LNCAP (cell line): Measurements from ENCODE around the gene ARL4A.

Experiments used
- TF ChIP-seq, protein P1 (sequence below): fragments of 450-650 bp; IDR thresholded peaks from 2 replicates; pipeline ENCODE4 v1.5.1; 2017; ENCODE audit warnings: mild to moderate bottlenecking

The ARL4A gene

DNA sequence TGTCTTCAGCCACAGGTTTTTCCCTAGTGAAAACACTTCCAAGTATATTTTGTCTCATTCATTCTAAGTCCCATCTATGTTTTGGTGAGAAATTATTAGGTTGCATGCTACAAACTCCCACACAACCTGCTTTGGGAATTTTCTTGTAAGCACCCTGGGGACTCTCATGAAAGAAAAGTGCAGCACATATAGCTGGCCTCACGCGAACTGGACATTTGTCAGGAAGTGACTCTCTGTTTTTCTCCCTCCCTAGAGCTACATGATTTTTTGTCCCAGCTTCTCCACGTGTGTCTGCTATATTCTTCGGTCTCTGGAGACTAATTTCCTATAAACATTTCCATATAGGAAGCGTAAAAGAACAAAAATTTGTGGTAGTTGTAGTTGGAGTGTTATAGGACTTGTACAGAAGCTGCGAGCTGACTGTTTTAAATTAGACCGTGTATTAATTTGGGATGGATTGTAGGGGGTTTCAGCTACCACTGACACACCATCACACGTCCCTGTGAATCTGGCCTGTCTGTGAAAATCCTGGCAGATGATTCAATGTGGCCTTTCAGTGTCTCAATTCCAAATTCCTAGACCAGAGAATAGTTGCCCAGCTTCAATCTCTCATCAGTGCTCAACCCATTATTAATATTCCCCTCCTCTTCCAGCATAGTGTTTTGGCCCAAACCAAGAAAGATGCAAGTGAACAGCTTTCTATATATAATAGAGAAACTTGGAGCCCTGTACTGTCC lies 40.2 kb downstream of the ARL4A start:
- TF ChIP-seq, protein P1, sequence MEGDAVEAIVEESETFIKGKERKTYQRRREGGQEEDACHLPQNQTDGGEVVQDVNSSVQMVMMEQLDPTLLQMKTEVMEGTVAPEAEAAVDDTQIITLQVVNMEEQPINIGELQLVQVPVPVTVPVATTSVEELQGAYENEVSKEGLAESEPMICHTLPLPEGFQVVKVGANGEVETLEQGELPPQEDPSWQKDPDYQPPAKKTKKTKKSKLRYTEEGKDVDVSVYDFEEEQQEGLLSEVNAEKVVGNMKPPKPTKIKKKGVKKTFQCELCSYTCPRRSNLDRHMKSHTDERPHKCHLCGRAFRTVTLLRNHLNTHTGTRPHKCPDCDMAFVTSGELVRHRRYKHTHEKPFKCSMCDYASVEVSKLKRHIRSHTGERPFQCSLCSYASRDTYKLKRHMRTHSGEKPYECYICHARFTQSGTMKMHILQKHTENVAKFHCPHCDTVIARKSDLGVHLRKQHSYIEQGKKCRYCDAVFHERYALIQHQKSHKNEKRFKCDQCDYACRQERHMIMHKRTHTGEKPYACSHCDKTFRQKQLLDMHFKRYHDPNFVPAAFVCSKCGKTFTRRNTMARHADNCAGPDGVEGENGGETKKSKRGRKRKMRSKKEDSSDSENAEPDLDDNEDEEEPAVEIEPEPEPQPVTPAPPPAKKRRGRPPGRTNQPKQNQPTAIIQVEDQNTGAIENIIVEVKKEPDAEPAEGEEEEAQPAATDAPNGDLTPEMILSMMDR, result no peak

DNA sequence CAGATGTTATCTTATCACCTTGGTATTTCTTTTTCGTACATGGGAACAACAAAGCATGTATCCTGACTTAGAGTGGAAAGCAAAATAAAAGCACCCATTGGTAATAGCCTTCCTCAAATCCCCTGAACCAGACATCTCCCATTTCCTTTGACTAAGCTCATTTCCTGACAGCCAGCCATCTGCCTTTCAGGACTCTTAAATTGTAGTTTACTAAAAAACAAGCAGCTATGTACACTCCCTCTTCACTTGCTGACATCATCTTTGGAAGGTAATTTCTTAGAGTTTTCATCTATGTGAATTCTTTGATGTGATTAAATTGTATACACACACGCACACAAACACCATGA lies 40.7 kb downstream of the ARL4A start:
- TF ChIP-seq, protein P1, result no peak

DNA sequence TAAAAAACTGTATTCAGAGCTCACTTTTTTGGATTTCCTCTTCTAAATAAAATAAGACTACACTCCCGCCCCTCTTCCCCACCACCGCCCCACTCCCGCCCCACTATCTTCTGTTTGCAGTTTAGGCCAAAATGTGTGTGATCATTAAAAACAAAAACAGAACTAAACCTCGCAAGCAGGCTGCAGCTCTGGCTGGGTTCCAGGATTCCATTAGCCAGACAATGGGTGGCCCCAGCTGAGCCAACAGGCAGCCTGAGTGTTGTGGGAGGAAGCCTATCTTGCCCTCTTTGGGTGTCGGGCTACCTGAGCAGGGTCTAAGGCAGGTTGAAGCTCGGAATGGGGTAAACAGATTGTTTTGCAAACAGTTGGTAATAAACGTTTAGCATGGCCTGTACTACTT lies 41.7 kb downstream of the ARL4A start:
- TF ChIP-seq, protein P1, result no peak

DNA sequence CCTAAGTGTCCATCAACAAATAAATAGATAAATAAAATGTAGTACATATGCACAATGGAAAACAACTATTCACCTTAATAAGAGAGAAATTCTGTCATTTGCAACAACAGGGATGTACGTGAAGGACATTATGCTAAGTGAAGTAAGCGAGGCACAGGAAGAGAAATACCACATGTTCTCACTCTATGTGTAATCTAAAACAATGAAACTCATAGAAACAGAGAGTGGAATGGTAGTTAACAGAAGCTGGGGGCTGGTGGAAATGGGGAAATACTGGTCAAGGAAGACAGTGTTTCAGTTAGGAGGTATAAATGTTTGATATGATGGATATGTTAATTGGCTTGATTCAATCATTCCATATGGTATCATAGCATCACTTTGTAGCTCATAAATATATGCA lies 43.1 kb downstream of the ARL4A start:
- TF ChIP-seq, protein P1, result no peak

DNA sequence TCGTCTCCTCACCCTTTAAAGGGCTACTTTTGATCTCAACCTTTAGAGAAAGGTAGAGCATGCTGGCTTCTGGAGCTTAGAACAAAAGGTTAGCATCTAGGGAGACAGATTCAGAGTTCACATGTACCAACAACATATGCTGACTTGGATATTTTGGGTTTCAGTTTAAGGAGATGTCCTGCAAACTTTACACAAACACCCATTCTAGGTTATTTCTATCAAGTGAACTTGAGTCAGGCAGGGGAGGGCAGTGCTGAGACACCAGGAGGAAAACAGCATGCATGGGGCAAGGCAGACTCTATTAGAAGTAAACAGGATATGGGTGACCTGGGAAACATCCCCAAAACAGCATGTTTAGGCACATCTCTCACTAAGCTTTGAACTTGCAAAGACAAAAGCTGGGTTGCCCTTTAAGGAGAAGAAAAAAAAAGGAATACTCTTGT lies 43.8 kb downstream of the ARL4A start:
- TF ChIP-seq, protein P1, result no peak

DNA sequence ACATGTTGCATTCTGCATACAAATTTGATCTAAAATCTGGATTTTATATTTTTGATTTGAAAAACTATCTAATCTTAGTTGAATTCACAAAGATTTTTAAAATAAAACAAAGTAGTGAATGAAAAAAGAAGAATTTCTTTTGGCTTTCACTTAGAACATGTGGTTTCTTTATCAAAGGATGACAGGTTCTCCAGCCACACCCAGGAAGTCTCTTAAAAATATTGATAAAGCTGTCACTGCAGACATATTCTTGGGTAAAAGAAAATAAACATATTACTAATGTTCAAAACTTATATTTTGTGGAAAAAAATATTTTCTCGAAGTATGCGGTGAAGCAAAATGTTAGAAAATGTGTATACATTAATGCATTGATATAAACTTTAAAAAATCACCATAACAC lies 44.3 kb downstream of the ARL4A start:
- TF ChIP-seq, protein P1, result no peak

DNA sequence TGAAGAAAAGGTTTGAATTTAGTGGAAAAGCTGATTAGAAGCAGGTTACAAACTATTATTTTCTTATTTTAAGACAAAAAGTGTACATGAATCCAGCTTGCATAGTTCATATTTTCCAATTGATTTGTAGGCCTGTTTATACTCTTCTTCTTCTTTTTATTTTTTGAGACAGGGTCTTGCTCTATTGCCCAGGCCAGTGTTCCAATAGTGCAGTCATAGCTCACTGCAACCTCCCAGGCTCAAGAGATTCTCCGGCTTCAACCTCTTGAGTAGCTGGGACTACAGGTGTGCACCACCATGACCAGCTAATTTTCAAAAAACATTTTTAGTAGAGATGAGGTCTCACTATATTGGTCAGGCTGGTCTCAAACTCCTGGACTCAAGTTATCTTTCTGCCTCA lies 45.0 kb downstream of the ARL4A start:
- TF ChIP-seq, protein P1, result no peak

DNA sequence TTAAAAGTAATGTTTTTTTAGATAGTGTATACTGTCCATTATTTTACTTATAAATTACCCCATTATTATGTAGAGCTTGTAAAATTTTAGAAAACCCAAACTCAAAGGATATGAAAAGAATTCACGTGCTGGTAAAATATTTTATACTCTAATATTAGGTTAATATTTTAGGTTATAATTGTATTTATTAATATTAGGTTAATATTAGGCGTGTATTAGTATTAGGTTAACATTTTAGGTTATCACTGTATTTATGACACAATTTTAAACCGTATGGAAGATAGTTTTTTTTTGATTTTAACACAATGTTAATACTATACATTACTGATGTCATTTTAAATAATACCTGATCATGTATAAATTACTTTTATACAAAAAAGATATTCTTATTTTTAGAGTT lies 48.5 kb downstream of the ARL4A start:
- TF ChIP-seq, protein P1, result no peak
